A549 (cell line): ENCODE data around the gene RGS16. TPM values are rescaled to one million over a fixed set of nuclear protein-coding genes. Genes with fewer than 3 reads are reported as not detected.

Experiments used
- ATAC-seq, 2 experiments: fragments of 200-7000 bp in 1 of 2; fragments of >200 bp in 1 of 2; cut with Nextera tagmentation in 1 of 2; cut with Tn5 transposase in 1 of 2; 3 replicates each; pipeline versions ENCODE4 v1.8.0 to v1.9.1; 2018 to 2020; ENCODE audit warnings: mild to moderate bottlenecking in 1 of 2, moderate library complexity in 1 of 2
- CTCF ChIA-PET: fragments of 300-600 bp; sonication (Branson Sonifier 250); formaldehyde crosslinking; extraction: SDS; loops from one replicate; lab custom pipeline; 2021; ENCODE audit warnings: antibody characterized with exemption, inconsistent platforms; lab: Yijun Ruan, JAX
- POLR2A ChIA-PET: fragments of 350-600 bp; formaldehyde crosslinking; extraction: SDS; loops from one replicate; lab custom pipeline; 2021; ENCODE audit warnings: antibody characterized with exemption, inconsistent platforms; lab: Yijun Ruan, JAX
- DNase-seq, 2 experiments: peaks; one replicate each; pipeline versions ENCODE4 v3.0.0 to v3.0.0-alpha.2; 2011 to 2016; ENCODE audit warnings: low read depth in 1 of 2, low spot score in 1 of 2
- FAIRE-seq: peaks from 2 replicates; lab custom pipeline; 2011; peaks lifted over from hg19 to GRCh38; lab: Jason Lieb, UNC
- H3K27ac ChIP-seq, 2 experiments: fragments of >200 bp; sonication (Bioruptor Twin); formaldehyde crosslinking; 3 replicates each; pipeline ENCODE4 v1.5.1; 2016 to 2017
- H3K4me1 ChIP-seq: fragments of >200 bp; sonication (Bioruptor Twin); formaldehyde crosslinking; 3 replicates; pipeline ENCODE4 v1.6.1; 2016
- H3K4me2 ChIP-seq: fragments of >200 bp; sonication (Bioruptor Twin); formaldehyde crosslinking; 3 replicates; pipeline ENCODE4 v1.6.1; 2016
- H3K4me3 ChIP-seq: fragments of >200 bp; sonication (Bioruptor Twin); formaldehyde crosslinking; 3 replicates; pipeline ENCODE4 v1.5.1; 2016
- H3K9me3 ChIP-seq: fragments of >200 bp; sonication (Bioruptor Twin); formaldehyde crosslinking; 3 replicates; pipeline ENCODE4 v1.6.1; 2016
- BHLHE40 ChIP-seq: IDR thresholded peaks from 2 replicates; pipeline ENCODE4 v1.6.1; 2012; ENCODE audit warnings: low read depth, low read length, inconsistent platforms
- CBX2 ChIP-seq: fragments of 200-600 bp; sonication (generic); IDR thresholded peaks from 2 replicates; pipeline ENCODE4 v1.6.1; 2016; ENCODE audit warnings: low read depth, mild to moderate bottlenecking, borderline replicate concordance
- CEBPB ChIP-seq, 2 experiments: fragments of >200 bp in 1 of 2; sonication (Bioruptor Twin) in 1 of 2; formaldehyde crosslinking in 1 of 2; IDR thresholded peaks; 2 replicates each; pipeline ENCODE4 v1.6.1; 2012 to 2016
- CHD2 ChIP-seq: fragments of 150-350 bp; IDR thresholded peaks from 2 replicates; pipeline ENCODE4 v1.6.1; 2014; ENCODE audit warnings: low read length; ENCODE audit not compliant: partially characterized antibody
- CHD4 ChIP-seq: fragments of 200-600 bp; sonication (generic); IDR thresholded peaks from 2 replicates; pipeline ENCODE4 v1.6.1; 2016; ENCODE audit warnings: antibody characterized with exemption, mild to moderate bottlenecking, borderline replicate concordance
- GATA3 ChIP-seq: IDR thresholded peaks from 2 replicates; pipeline ENCODE4 v1.6.1; 2012; ENCODE audit warnings: borderline replicate concordance
- HDAC2 ChIP-seq: fragments of 200-600 bp; sonication (generic); IDR thresholded peaks from 2 replicates; pipeline ENCODE4 v1.6.1; 2016
- HOXB13 ChIP-seq: fragments of 250-450 bp; sonication (Bioruptor Pico); IDR thresholded peaks from 2 replicates; pipeline ENCODE4 v1.5.0; 2020; ENCODE audit warnings: low read depth, mild to moderate bottlenecking, moderate library complexity
- HOXB5 ChIP-seq: fragments of 250-450 bp; sonication (Bioruptor Pico); IDR thresholded peaks from 2 replicates; pipeline ENCODE4 v1.5.0; 2020; ENCODE audit warnings: mild to moderate bottlenecking, moderate library complexity
- KDM5A ChIP-seq: fragments of 200-600 bp; sonication (generic); IDR thresholded peaks from 2 replicates; pipeline ENCODE4 v1.6.1; 2016; ENCODE audit warnings: antibody characterized with exemption, mild to moderate bottlenecking
- MAZ ChIP-seq: fragments of 150-350 bp; IDR thresholded peaks from 2 replicates; pipeline ENCODE4 v1.6.1; 2014; ENCODE audit warnings: antibody characterized with exemption, low read depth, low read length, borderline replicate concordance
- NFE2L2 ChIP-seq: fragments of 150-350 bp; conservative IDR thresholded peaks from 2 replicates; pipeline ENCODE4 v1.6.1; 2014; ENCODE audit warnings: low read length
- PHF8 ChIP-seq: fragments of 200-600 bp; sonication (generic); IDR thresholded peaks from 2 replicates; pipeline ENCODE4 v1.6.1; 2016; ENCODE audit warnings: low read depth, mild to moderate bottlenecking, antibody characterized with exemption, moderate library complexity, borderline replicate concordance
- POLR2A ChIP-seq: IDR thresholded peaks from 2 replicates; pipeline ENCODE4 v1.6.1; 2012; ENCODE audit warnings: mild to moderate bottlenecking, low read length
- RNF2 ChIP-seq: fragments of 200-600 bp; sonication (generic); IDR thresholded peaks from 2 replicates; pipeline ENCODE4 v1.6.1; 2016; ENCODE audit warnings: low read depth, mild to moderate bottlenecking, antibody characterized with exemption, moderate library complexity, borderline replicate concordance
- SMC3 ChIP-seq: fragments of >200 bp; sonication (Bioruptor Twin); formaldehyde crosslinking; IDR thresholded peaks from 3 replicates; pipeline ENCODE4 v1.6.1; 2018; ENCODE audit warnings: inconsistent platforms
- TFCP2L1 ChIP-seq: fragments of 250-450 bp; sonication (Bioruptor Pico); IDR thresholded peaks from 2 replicates; pipeline ENCODE4 v1.5.0; 2021; ENCODE audit warnings: mild to moderate bottlenecking
- TP53 ChIP-seq: fragments of 250-450 bp; sonication (Bioruptor Pico); IDR thresholded peaks from 2 replicates; pipeline ENCODE4 v1.5.0; 2021; ENCODE audit warnings: mild to moderate bottlenecking, moderate library complexity
- ZC3H11A ChIP-seq: fragments of 450-650 bp; IDR thresholded peaks from 2 replicates; pipeline ENCODE4 v1.6.1; 2014; ENCODE audit warnings: antibody characterized with exemption, mild to moderate bottlenecking
- ZFP36 ChIP-seq: fragments of 450-650 bp; IDR thresholded peaks from 2 replicates; pipeline ENCODE4 v1.6.1; 2014; ENCODE audit warnings: borderline replicate concordance; ENCODE audit not compliant: partially characterized antibody
- ZSCAN20 ChIP-seq: fragments of 250-450 bp; sonication (Bioruptor Pico); IDR thresholded peaks from 2 replicates; pipeline ENCODE4 v1.8.0; 2022; ENCODE audit warnings: mild to moderate bottlenecking, moderate library complexity
- WGBS: methylation state at CpG from one replicate; pipeline ENCODE4 v1.1.6; 2017; ENCODE audit errors: missing lambda C conversion rate; 5-methylcytosine and 5-hydroxymethylcytosine counted together
- polyA plus RNA-seq, 4 experiments: library from polyadenylated mRNA; depleted of rRNA in 3 of 4; stranded (reverse); fragments of >200 nt; fragmentation: RNase III in 1 of 4; extraction: RNeasy Plus Mini Kit Qiagen cat#74134 plus additional on column Dnase treatment in 1 of 4; gene quantifications; 2 replicates in 3 of 4; 3 replicates in 1 of 4; pipeline ENCODE4 v1.2.3, GENCODE V29; 2011 to 2017
- TF ChIP-seq, protein P1 (sequence below): fragments of 250-450 bp; sonication (Bioruptor Pico); IDR thresholded peaks from 2 replicates; pipeline ENCODE4 v1.5.0; 2021; ENCODE audit warnings: mild to moderate bottlenecking, moderate library complexity, borderline replicate concordance
- TF ChIP-seq, protein P2 (sequence below): IDR thresholded peaks from 2 replicates; pipeline ENCODE4 v1.6.1; 2012
- TF ChIP-seq, protein P3 (sequence below): fragments of >200 bp; sonication (Bioruptor Twin); formaldehyde crosslinking; IDR thresholded peaks from 2 replicates; pipeline ENCODE4 v1.6.1; 2016
- TF ChIP-seq, protein P4 (sequence below): fragments of 150-350 bp; IDR thresholded peaks from 2 replicates; pipeline ENCODE4 v1.6.1; 2014; ENCODE audit warnings: low read depth, mild to moderate bottlenecking, low read length

RGS16 gene
- polyA plus RNA-seq, 2 of the 4 experiments (the other 2 are of a cell fraction): 0.13 to 0.45 TPM

DNA sequence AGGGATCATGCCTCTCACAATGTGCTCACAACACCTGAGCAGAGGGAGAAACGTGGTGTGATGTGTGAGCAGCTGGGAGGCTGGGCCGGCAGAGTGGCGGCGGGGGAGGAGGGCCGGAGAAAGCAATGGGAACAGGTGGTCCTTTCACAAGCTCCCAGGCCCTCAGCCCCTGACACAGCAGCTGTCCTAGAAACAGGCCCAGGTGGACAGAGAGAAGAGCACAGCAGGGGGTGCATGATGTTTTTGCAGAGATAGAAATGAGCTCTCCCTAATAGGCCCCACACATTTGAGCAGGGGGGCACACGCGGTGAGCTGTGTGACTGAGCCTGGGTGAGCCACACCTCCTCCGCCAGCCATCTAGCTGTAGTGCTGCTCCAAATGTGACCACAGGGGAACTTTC, 7.6 kb upstream of the RGS16 start (continued):
- TF ChIP-seq, protein P1, sequence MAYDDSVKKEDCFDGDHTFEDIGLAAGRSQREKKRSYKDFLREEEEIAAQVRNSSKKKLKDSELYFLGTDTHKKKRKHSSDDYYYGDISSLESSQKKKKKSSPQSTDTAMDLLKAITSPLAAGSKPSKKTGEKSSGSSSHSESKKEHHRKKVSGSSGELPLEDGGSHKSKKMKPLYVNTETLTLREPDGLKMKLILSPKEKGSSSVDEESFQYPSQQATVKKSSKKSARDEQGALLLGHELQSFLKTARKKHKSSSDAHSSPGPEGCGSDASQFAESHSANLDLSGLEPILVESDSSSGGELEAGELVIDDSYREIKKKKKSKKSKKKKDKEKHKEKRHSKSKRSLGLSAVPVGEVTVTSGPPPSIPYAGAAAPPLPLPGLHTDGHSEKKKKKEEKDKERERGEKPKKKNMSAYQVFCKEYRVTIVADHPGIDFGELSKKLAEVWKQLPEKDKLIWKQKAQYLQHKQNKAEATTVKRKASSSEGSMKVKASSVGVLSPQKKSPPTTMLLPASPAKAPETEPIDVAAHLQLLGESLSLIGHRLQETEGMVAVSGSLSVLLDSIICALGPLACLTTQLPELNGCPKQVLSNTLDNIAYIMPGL (CRISPR knock-in tag): no peak
- TF ChIP-seq GATA3: no peak

DNA sequence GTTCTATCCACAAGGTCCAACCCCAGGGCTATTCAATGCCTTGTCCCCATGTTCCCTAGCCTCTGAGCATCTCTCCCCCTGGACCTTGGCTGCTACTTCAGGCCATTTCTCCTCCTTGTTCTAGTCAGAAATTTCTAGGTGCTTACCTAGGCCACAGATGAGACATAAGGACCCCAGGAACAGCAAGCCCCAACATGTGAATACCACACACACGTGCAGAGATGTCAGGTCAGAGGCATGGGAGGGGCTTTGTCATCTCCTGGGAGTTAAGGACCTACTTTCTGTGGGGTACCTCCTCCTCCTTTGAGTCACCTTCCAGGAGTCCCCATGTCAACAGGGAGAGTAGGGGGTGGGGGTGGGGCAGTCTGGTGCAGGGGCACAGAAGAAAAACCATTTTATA, 7.1 kb upstream of the RGS16 start:
- H3K4me3 ChIP-seq: no peak overlapping the region
- ChIA-PET POLR2A (no interaction called here), CTCF (interaction anchor here (0.9 to 4.5 kb wide), 5 partner anchors 8 to 173 kb away, joined by 3 to 34 read pairs (median 4); no protein-coding TSS in a partner anchor)
- FAIRE-seq: no peak
- H3K4me2 ChIP-seq: no peak overlapping the region
- TF ChIP-seq POLR2A (no peak), TP53 (CRISPR knock-in tag) (no peak), CEBPB (IDR thresholded peaks at IDR 0.05) (no peak), TFCP2L1 (no peak), RNF2 (no peak), HOXB13 (CRISPR knock-in tag) (no peak), KDM5A (no peak), CHD4 (no peak), ZSCAN20 (CRISPR knock-in tag) (no peak), GATA3 (no peak), SMC3 (no peak), HOXB5 (no peak), PHF8 (no peak), NFE2L2 (no peak)
- TF ChIP-seq, protein P1 (CRISPR knock-in tag): no peak
- TF ChIP-seq, protein P2, sequence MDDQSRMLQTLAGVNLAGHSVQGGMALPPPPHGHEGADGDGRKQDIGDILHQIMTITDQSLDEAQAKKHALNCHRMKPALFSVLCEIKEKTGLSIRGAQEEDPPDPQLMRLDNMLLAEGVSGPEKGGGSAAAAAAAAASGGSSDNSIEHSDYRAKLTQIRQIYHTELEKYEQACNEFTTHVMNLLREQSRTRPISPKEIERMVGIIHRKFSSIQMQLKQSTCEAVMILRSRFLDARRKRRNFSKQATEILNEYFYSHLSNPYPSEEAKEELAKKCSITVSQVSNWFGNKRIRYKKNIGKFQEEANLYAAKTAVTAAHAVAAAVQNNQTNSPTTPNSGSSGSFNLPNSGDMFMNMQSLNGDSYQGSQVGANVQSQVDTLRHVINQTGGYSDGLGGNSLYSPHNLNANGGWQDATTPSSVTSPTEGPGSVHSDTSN: no peak
- TF ChIP-seq, all 56 proteins: peak for 0
- peaks cover 4% of the 10 kb centered on the region; the same call in 1 of the 3 replicates for H3K4me1 ChIP-seq
- H3K27ac ChIP-seq: no peak overlapping the region
- WGBS: 29% methylated on average over 1 of the region's 1 CpG
- H3K9me3 ChIP-seq: no peaks in the 10 kb centered on the region
- ATAC-seq: no peak
- no peak for DNase-seq

DNA sequence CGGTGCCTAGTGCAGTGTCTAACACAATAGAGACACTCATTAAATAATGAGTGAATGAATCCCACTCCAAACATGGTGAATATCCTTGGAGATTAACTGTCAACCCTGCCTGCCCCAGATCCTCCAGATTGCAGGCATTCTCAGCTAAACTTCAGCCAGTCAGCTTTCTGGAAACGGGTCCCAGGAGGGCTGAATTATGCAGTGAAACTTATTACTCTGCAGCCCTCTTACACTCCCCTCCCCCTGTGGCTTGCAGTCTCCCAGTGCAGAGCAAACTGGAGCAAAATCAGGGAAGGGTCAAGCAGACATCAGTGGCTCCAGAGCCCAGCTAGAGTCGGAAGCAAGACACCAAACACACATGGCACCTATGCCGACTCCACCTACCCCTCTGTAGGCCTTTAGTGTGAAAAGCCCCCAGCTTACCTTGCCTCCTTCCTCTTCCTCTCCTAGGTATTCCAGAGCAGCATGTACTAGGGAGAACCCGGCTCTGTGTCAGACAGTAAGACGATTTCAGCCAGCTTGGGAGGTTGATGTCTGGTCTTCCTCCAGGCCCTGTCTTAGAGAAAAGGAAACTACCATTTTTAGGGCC, 6.5 kb upstream of the RGS16 start:
- H3K4me3 ChIP-seq: no peak overlapping the region
- no peak overlapping the region for H3K27ac ChIP-seq
- ChIA-PET POLR2A (no interaction called here), CTCF (interaction anchor here (1.1 to 2.9 kb wide), 3 partner anchors 10 to 174 kb away, joined by 3 to 9 read pairs (median 4); no protein-coding TSS in a partner anchor)
- FAIRE-seq: no peak
- H3K4me1 ChIP-seq: no peaks in the 10 kb centered on the region
- no peak overlapping the region for H3K4me2 ChIP-seq
- no peak for DNase-seq
- 33% methylated on average over 6 of the region's 6 CpGs for WGBS
- no peak for ATAC-seq
- H3K9me3 ChIP-seq: no peaks in the 10 kb centered on the region
- TF ChIP-seq SMC3 (no peak), RNF2 (no peak), HDAC2 (no peak), HOXB5 (no peak), GATA3 (no peak), ZSCAN20 (CRISPR knock-in tag) (no peak), MAZ (no peak), ZC3H11A (no peak), ZFP36 (no peak), CBX2 (no peak), CEBPB (IDR thresholded peaks at IDR 0.05) (no peak), BHLHE40 (no peak), NFE2L2 (no peak), CHD2 (no peak)
- TF ChIP-seq, protein P3, sequence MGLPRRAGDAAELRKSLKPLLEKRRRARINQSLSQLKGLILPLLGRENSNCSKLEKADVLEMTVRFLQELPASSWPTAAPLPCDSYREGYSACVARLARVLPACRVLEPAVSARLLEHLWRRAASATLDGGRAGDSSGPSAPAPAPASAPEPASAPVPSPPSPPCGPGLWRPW: no peak
- TF ChIP-seq, protein P4, sequence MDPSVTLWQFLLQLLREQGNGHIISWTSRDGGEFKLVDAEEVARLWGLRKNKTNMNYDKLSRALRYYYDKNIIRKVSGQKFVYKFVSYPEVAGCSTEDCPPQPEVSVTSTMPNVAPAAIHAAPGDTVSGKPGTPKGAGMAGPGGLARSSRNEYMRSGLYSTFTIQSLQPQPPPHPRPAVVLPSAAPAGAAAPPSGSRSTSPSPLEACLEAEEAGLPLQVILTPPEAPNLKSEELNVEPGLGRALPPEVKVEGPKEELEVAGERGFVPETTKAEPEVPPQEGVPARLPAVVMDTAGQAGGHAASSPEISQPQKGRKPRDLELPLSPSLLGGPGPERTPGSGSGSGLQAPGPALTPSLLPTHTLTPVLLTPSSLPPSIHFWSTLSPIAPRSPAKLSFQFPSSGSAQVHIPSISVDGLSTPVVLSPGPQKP: no peak
